Kidney (tissue), 14 donors: ENCODE data around the gene SEMA5A. TPM values are rescaled to one million over a fixed set of nuclear protein-coding genes. Genes with fewer than 3 reads are reported as not detected.

Experiments
- DNase-seq, 5 donors: peaks; one replicate each; pipeline ENCODE4 v3.0.0-alpha.2; 2013 to 2020
- FAIRE-seq: peaks from 2 replicates; lab custom pipeline; 2012; peaks lifted over from hg19 to GRCh38; lab: Jason Lieb, UNC
- H3K27ac ChIP-seq, 2 donors: one replicate each; pipeline ENCODE4 v1.7.0; 2013; ENCODE audit warnings: low read depth in 2 of 2, low read length in 2 of 2, inconsistent platforms in 1 of 2
- H3K27me3 ChIP-seq: one replicate; pipeline ENCODE4 v1.7.1; 2013; ENCODE audit warnings: low read length, inconsistent platforms; ENCODE audit not compliant: control insufficient read depth, insufficient read depth
- H3K36me3 ChIP-seq, 3 donors: one replicate each; pipeline versions ENCODE4 v1.7.0 to v1.7.1; 2013; ENCODE audit warnings: low read length in 3 of 3, control low read depth in 1 of 3, inconsistent platforms in 1 of 3; ENCODE audit not compliant: insufficient read depth in 3 of 3, control insufficient read depth in 2 of 3
- H3K4me1 ChIP-seq, 3 donors: one replicate each; pipeline versions ENCODE4 v1.7.0 to v1.7.1; 2013; ENCODE audit warnings: low read length in 3 of 3, inconsistent platforms in 1 of 3, low read depth in 1 of 3; ENCODE audit not compliant: control insufficient read depth in 2 of 3, insufficient read depth in 2 of 3
- H3K4me3 ChIP-seq, 3 donors: one replicate each; pipeline versions ENCODE4 v1.7.0 to v1.8.1; 2013; ENCODE audit warnings: low read length in 3 of 3, control low read depth in 1 of 3, inconsistent platforms in 1 of 3
- H3K9ac ChIP-seq, 3 donors: one replicate each; pipeline versions ENCODE4 v1.7.0 to v1.7.1; 2013; ENCODE audit warnings: low read length in 3 of 3, control low read depth in 1 of 3, inconsistent platforms in 1 of 3
- H3K9me3 ChIP-seq, 3 donors: one replicate each; pipeline versions ENCODE4 v1.7.0 to v1.7.1; 2013; ENCODE audit warnings: low read length in 3 of 3, control low read depth in 1 of 3, inconsistent platforms in 1 of 3; ENCODE audit not compliant: control insufficient read depth in 2 of 3, insufficient read depth in 1 of 3
- CTCF ChIP-seq: IDR thresholded peaks from 3 replicates; pipeline ENCODE4 v1.5.1; 2012; ENCODE audit warnings: mild to moderate bottlenecking, moderate library complexity, borderline replicate concordance; ENCODE audit not compliant: insufficient read depth; ENCODE audit errors: extremely low read depth
- intact Hi-C: fragments of 100-400 bp; cut with DNase I; formaldehyde crosslinking; loops from one replicate; pipeline ENCODE4 v1.11.1; 2022
- polyA plus RNA-seq: library from polyadenylated mRNA; stranded (reverse); fragments of 350-450 nt; fragmentation: Illumina TruSeq; extraction: RNeasy Lipid Tissue Mini Kit (QIAGEN cat#74804); gene quantifications from one replicate; pipeline ENCODE4 v1.2.3, GENCODE V29; 2014; ENCODE audit warnings: low read depth, low replicate concordance; ENCODE audit not compliant: insufficient read depth
- total RNA-seq: library from RNA; stranded (reverse); fragmentation: NEBNext Ultra II Directional; extraction: Animal tissue kit (Norgen Biotek cat#: 25700); gene quantifications from one replicate; pipeline ENCODE4 v1.2.1, GENCODE V29; 2021
- donor health status: control.
- donor health status: control.
- donor health status: control.
- donor health status: control.
- donor health status: control.
- donor health status: DM: yes; HTN: yes; CAD: no.
- donor health status: Normal renal cell carcinoma (clear cell type).

SEMA5A gene
- total and polyA plus RNA-seq, 2 donors from 2014 or later = 7.9 to 23.3 TPM

GRCh38 chr5:9480499-9480898 lies 65.4 kb downstream of the SEMA5A start:
- Histone ChIP-seq H3K4me1 (peaks cover 0 to 2% (median 0%) of the 10 kb centered on the region in 3 donors), H3K27me3 (no peaks in the 10 kb centered on the region), H3K9ac (no peak overlapping the region), H3K4me3 (no peak overlapping the region), H3K27ac (no peak overlapping the region), H3K36me3 (no peaks in the 10 kb centered on the region), H3K9me3 (peaks cover 0 to 12% (median 0%) of the 10 kb centered on the region in 3 donors)
- FAIRE-seq (no peak), DNase-seq (no peak)
- intact Hi-C loops = no loop called here
- TF ChIP-seq CTCF = no peak

- DNase-seq (no peak), FAIRE-seq (no peak)
- Histone ChIP-seq H3K9ac (no peak overlapping the region), H3K9me3 (peaks cover 0 to 12% (median 0%) of the 10 kb centered on the region in 3 donors), H3K4me1 (peaks cover 0 to 2% (median 0%) of the 10 kb centered on the region in 3 donors), H3K36me3 (no peaks in the 10 kb centered on the region), H3K27ac (no peak overlapping the region), H3K27me3 (no peaks in the 10 kb centered on the region), H3K4me3 (no peak overlapping the region)
- TF ChIP-seq CTCF = no peak
- intact Hi-C loops = no loop called here
Measured at GRCh38 chr5:9479990-9480389, 65.9 kb downstream of the SEMA5A start.

DNA sequence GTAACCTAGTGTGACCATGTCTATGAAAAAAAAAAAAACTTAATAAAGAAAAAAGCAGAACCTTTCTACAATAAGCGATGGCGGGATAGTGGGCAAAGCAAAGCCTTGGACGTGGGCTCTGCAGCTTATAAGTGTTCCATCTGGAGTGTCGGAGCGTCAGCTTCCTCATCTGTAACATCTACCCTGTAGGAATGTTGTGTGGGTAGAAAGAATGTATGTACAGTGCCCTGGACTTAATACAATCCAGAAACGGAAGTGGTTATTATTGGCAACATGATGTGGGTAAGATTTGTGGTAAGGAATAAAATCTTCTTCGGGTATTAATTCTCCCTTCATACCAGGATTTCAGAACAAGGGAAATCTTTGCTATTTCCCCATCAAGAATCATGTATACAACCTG lies 66.5 kb downstream of the SEMA5A start:
- Histone ChIP-seq H3K9ac (no peak overlapping the region), H3K36me3 (no peaks in the 10 kb centered on the region), H3K9me3 (peaks cover 0 to 12% (median 0%) of the 10 kb centered on the region in 3 donors), H3K4me1 (peaks cover 0 to 2% (median 0%) of the 10 kb centered on the region in 3 donors), H3K27me3 (no peaks in the 10 kb centered on the region), H3K4me3 (no peak overlapping the region), H3K27ac (no peak overlapping the region)
- no peak for DNase-seq
- intact Hi-C loops = no loop called here
- no peak for FAIRE-seq
- no peak for TF ChIP-seq CTCF

- Histone ChIP-seq H3K4me1 (no peaks in the 10 kb centered on the region), H3K27me3 (no peaks in the 10 kb centered on the region), H3K36me3 (no peaks in the 10 kb centered on the region), H3K4me3 (no peak overlapping the region), H3K27ac (no peak overlapping the region), H3K9ac (no peak overlapping the region), H3K9me3 (peaks cover 0 to 12% (median 0%) of the 10 kb centered on the region in 3 donors)
- FAIRE-seq (no peak), DNase-seq (no peak)
- TF ChIP-seq CTCF = no peak
- intact Hi-C loops = no loop called here
Measured at GRCh38 chr5:9477537-9477936, 68.3 kb downstream of the SEMA5A start.
